Measurements from ENCODE around the gene SMG5.

DNA sequence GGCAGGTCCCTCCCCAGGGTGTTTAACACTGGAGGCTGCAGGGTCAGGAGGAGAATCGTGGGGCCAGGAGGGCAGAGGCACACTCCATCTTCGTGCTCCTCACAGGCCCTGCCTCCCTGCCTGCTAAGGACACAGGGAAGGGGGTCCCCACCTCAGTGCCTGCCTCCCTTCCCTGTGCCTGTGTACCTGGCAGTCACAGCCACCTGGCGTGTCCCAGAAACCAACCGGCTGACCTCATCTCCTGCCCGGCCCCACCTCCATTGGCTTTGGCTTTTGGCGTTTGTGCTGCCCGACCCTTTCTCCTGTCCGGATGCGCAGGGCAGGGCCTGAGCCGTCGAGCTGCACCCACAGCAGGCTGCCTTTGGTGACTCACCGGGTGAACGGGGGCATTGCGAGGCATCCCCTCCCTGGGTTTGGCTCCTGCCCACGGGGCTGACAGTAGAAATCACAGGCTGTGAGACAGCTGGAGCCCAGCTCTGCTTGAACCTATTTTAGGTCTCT lies 41.3 kb downstream of the SMG5 start:
- TF ChIP-seq CTCF (conservative IDR thresholded peaks at IDR 0.05; ENCODE audit: low read depth, low read length) (no peak), EZH2 (IDR thresholded peaks at IDR 0.05; ENCODE audit: borderline replicate concordance, low read depth, low read length, poor library complexity, severe bottlenecking) (no peak)
